Ovary (tissue), 3 donors: ENCODE results near the gene IRX4.

Experiments
- CTCF ChIP-seq, 3 donors: fragments of 450-650 bp in 2 of 3; fragments of 200-600 bp in 1 of 3; IDR thresholded peaks; one replicate each; pipeline versions ENCODE4 v1.5.1 to v1.8.0; 2016 to 2022; ENCODE audit warnings: antibody characterized with exemption in 3 of 3, mild to moderate bottlenecking in 1 of 3
- EP300 ChIP-seq: sonication (generic); formaldehyde crosslinking; IDR thresholded peaks from one replicate; pipeline ENCODE4 v1.6.1; 2017; ENCODE audit warnings: antibody characterized with exemption
- POLR2A ChIP-seq: fragments of 450-650 bp; IDR thresholded peaks from one replicate; pipeline ENCODE4 v1.6.1; 2017; ENCODE audit warnings: antibody characterized with exemption, mild to moderate bottlenecking, moderate library complexity
- donor health status: DM: no; HTN: no; CAD: no.

- no peak for TF ChIP-seq CTCF (IDR thresholded peaks at IDR 0.05)
- TF ChIP-seq POLR2A = no peak
- TF ChIP-seq EP300 = no peak
These were observed 9.5 kb upstream of the IRX4 start for GRCh38 chr5:1892211-1892610.
